ENCODE measurements around the gene NOS1.
"Not testable (repeated sequence)": the region's sequence is repeated elsewhere in the genome, so short reads cannot be mapped to it uniquely, and the experiment has no call there.

NOS1 gene

GRCh38 chr12:117282490-117282889 is 78.9 kb downstream of the NOS1 start:
- in situ Hi-C loops (cut with MboI; ENCODE audit: low sequenced_read_pairs): no loop called here

DNA sequence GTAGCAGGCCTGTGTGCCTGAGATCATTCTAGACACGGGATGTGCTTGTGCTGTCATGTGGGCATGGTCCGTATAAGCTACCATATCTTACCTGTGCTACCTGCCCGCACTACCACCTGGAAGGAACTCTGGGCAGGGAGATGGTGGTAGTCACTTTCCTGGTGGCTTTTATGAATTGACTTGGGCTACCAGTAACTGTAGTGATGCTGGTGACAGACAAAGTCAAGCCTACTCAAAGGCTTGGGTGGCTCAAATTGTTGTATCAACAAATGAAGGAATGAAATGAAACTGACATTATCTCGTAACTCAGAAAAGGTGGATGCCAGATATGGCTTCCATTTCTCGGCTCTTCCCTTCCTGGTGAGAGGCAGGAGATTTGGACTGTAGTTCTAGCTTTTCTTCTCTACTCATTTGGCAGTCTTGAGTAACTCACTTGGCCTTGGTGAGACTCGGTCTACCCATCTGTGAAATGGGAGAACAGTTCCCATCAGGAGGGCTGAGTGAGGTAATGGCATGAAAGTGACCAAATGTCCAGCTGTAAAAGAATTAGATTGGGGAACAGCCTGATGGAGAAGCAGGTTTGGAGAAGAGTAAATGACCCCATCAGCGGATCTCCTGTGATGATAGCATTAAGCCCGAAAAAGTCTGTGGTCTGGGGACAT is 81.3 kb downstream of the NOS1 start:
- in situ Hi-C loops (cut with MboI; ENCODE audit: low sequenced_read_pairs): no loop called here

- in situ Hi-C loops (cut with MboI; ENCODE audit: low sequenced_read_pairs): no loop called here
Measured at GRCh38 chr12:117279606-117280005, 81.8 kb downstream of the NOS1 start.

- in situ Hi-C loops (cut with MboI; ENCODE audit: low sequenced_read_pairs): no loop called here
Measured at GRCh38 chr12:117277875-117278274, 83.6 kb downstream of the NOS1 start.

- in situ Hi-C loops (cut with MboI; ENCODE audit: low sequenced_read_pairs): no loop called here
Measured at GRCh38 chr12:117273091-117273490, 88.3 kb downstream of the NOS1 start.

- in situ Hi-C loops (cut with MboI; ENCODE audit: low sequenced_read_pairs): no loop called here
Measured at GRCh38 chr12:117272690-117273089, 88.7 kb downstream of the NOS1 start.

GRCh38 chr12:117262749-117263148 is 98.7 kb downstream of the NOS1 start:
- in situ Hi-C loops (cut with MboI; ENCODE audit: low sequenced_read_pairs): no loop called here

DNA sequence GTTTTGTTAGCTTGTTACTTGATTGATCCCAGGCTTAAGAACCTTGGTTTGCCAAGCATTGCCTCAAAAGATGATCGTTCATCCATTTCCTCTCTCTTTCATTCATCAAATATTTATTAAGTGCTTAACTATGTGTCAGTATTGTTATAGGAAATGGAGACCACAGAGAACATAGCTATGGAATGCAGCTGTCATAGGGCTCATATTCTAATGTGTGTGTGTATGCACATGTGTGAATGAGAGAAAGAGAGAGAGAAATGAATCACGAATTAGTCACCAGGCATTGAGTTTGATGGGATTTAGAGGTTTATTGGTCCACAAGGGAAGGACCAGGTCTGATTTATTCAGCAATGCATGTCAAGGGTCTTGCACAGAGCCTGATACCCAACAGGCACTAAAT is 100.2 kb downstream of the NOS1 start:
- in situ Hi-C loops (cut with MboI; ENCODE audit: low sequenced_read_pairs): no loop called here

DNA sequence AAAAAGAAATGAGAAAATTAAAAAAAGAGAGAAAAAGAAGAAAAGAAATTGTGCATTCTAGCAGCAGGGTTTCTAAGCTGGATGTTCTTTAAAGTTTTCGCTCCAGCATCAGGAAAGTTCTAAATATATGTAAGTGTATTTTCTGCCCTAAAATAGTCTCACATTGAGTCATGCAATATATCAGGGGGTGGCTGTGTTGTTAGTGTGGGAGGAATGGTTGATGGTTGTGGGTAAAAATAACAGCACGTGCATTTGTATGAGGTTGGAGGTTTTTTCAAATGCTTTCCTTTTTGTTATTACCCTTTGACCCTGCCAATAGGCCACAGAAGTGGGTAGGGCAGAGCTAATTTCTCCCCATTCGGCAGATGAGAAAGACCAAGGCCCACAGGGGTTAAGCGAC is 106.0 kb downstream of the NOS1 start:
- in situ Hi-C loops (cut with MboI; ENCODE audit: low sequenced_read_pairs): no loop called here

DNA sequence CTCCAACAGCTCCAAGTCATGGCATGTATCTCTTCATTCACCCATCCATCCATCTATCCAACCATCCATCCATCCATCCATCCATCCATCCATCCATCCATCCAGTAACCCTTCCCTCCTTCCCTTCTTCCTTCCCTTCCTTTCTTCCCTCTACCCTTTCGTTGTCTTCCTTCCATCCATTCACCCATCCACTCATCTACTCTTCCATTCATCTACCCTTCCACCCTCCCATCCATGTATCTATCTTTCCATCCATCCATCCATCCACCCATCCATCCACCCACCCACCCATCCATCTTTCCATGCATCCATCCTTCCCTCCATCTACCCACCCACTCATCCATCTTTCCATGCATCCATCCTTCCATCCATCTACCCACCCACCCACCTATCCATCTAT is 117.9 kb downstream of the NOS1 start:
- in situ Hi-C loops (cut with MboI; ENCODE audit: low sequenced_read_pairs): loop anchor here (25.0 kb wide), 1 partner anchor 594 kb away; no protein-coding TSS in a partner anchor

DNA sequence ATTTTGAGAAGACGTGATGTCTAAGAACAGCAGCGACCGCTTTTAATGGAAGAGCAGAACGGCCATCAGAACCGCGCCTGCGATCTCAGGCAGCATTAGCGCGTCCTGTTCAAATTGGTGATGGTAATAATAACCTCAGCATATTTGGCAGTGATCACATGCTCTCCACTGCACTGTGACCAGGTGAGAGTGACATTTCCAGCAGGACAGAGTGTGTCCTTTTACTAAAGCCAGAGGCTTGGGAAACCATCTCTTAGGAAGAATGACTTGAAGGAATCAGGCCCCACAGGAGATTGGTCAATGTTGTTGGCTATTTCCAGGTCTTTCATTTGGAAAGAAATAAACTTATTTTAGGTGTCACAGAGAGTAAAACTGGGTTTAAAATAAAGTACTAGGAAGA is 119.7 kb downstream of the NOS1 start:
- in situ Hi-C loops (cut with MboI; ENCODE audit: low sequenced_read_pairs): loop anchor here (25.0 kb wide), 1 partner anchor 596 kb away; no protein-coding TSS in a partner anchor

DNA sequence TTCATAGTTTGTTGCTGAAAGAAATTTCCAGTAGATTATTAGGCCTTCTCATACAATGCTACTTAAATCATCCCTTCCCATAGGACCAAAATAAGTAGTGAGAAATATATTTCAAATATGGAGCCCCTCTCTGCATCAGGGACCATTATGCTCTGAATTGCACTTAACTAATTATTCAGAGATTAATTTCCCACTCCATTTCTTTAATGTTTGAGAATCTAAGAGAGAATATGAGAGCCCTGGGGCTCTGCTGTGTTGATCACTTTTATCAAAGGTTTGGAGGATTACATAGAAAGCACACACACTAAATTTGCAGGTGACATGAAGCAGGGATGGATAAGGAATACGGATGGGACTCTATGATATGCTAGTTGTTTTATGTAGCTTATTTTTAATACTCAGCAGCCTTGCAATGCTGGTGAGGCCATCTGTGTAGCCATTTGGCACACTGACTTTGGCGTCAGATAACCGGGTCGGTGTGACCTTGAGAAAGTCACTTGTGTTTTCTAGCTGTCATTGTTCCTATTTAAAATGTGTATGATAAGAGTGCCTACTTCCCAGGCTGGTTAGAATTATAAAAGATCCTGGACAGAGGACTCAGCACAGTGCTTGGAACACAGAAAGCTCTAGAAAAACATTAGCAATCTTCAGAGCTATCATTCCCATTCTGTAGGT is 121.2 kb downstream of the NOS1 start:
- in situ Hi-C loops (cut with MboI; ENCODE audit: low sequenced_read_pairs): loop anchor here (25.0 kb wide), 1 partner anchor 597 kb away; no protein-coding TSS in a partner anchor

- in situ Hi-C loops (cut with MboI; ENCODE audit: low sequenced_read_pairs): loop anchor here (25.0 kb wide), 1 partner anchor 601 kb away; no protein-coding TSS in a partner anchor
Measured at GRCh38 chr12:117236456-117237001, 124.9 kb downstream of the NOS1 start.

DNA sequence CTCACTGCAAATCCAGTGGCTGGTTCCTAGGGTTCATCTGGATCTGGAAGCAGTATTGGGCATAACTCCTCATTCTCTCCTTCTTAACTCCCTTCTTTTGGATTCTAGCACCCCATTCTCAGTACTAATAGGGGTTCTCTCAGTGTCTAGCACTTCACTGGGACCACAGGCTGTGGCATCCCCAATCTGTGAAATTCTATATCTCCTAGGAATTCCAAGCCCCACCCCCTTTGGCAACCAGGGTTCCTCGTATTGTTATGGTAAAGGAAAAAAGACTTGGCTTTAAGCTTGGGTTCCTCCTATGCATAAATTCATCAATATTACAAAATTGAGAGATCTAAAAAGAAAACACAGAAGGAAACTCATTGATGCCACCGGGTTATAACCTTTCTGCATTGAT is 126.2 kb downstream of the NOS1 start:
- in situ Hi-C loops (cut with MboI; ENCODE audit: low sequenced_read_pairs): loop anchor here (25.0 kb wide), 1 partner anchor 602 kb away; no protein-coding TSS in a partner anchor

DNA sequence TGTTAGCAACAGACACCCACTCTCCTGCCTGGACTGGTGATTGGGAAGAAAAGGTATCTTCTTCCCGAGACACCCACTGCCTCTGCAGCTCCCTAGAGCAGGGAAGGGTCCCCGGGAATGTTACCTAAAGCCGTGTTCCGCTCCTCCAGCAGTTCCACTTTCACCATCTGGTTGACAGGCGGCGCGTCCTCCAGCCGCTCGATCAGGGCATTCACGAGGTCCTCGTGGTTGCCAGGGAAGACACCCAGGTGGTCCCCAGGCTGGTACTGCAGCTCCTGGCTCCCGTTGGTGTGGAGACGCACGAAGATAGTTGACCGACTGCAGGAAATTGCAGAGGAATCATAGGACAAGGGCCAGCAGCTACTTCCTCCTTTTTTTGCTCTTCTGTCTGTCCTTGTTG is 127.0 kb downstream of the NOS1 start:
- in situ Hi-C loops (cut with MboI; ENCODE audit: low sequenced_read_pairs): loop anchor here (25.0 kb wide), 1 partner anchor 603 kb away; no protein-coding TSS in a partner anchor

GRCh38 chr12:117231750-117232149 is 129.7 kb downstream of the NOS1 start:
- in situ Hi-C loops (cut with MboI; ENCODE audit: low sequenced_read_pairs): loop anchor here (25.0 kb wide), 1 partner anchor 606 kb away; no protein-coding TSS in a partner anchor

DNA sequence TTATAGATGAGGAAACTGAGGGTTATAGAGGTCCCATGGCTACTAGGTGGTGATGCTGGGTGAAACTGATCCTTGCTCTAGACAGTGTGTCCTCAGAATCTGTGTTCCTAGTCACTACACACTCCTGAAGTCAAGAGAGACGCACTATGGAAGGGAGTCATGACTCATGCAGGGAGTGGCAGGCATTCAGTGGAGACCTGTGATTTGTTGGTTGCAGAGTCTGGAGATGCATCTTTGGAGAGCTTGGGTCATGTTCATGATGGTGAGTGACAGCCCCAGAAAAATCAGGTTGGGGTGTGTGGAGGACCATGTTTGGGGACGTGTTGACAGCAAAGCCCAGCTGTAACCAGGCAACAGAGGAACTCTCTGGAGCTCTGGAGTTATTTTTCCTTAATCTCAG is 133.2 kb downstream of the NOS1 start:
- in situ Hi-C loops (cut with MboI; ENCODE audit: low sequenced_read_pairs): loop anchor here (25.0 kb wide), 1 partner anchor 609 kb away; no protein-coding TSS in a partner anchor

DNA sequence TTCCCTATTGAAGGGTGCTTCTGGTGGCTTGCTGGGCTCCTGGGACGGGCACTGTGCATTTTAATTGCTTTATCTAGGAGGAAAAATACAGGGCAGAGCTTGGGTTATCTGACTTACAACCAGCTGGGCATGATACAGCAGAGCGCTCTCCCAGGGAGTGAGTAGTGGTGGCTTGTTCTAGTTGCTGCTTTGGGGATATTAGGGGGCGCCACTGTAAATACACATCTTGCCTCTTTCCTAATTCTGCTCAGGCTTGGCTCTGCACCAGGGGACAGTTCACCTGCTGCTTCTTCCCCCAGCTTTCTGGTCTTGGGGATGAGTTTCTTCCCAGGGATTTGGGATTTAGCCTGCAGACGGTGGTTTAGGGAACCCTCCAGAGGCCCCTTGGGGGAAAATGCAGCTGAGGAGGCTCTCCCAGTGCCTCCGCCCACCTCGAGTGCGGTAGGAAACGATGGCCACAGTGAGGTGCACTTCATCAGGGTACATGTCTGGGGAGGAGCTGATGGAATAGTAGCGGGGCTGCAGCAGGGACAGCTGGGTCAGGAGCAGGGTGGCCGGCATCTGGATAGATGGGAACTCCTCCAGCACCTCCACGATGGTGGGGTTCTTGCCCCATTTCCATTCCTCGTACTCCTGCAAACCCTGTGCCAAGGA is 134.3 kb downstream of the NOS1 start:
- in situ Hi-C loops (cut with MboI; ENCODE audit: low sequenced_read_pairs): loop anchor here (25.0 kb wide), 1 partner anchor 610 kb away; no protein-coding TSS in a partner anchor

GRCh38 chr12:117226505-117226904 is 134.9 kb downstream of the NOS1 start:
- in situ Hi-C loops (cut with MboI; ENCODE audit: low sequenced_read_pairs): loop anchor here (25.0 kb wide), 1 partner anchor 611 kb away; no protein-coding TSS in a partner anchor

- in situ Hi-C loops (cut with MboI; ENCODE audit: low sequenced_read_pairs): loop anchor here (25.0 kb wide), 1 partner anchor 612 kb away; no protein-coding TSS in a partner anchor
Measured at GRCh38 chr12:117225179-117225578, 136.2 kb downstream of the NOS1 start.

DNA sequence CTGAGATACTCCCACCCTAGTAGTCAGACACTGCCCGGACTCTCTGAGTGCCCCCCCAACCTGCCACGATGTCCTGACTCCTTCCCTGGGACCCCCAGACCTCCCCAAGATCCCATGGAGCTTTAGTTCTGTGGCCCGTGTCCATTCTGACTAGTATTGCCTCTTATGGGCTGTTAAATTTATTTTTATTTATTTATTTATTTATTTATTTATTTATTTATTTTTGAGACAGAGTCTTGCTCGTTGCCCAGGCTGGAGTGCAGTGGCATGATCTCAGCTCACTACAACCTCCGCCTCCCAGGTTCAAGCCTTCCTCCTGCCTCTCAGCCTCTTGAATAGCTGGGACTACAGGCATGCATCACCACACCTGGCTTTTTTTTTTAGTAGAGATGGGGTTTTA is 140.5 kb downstream of the NOS1 start:
- in situ Hi-C loops (cut with MboI; ENCODE audit: low sequenced_read_pairs): not testable (repeated sequence)
